Measurements from ENCODE around the gene COL25A1.

Gene COL25A1

DNA sequence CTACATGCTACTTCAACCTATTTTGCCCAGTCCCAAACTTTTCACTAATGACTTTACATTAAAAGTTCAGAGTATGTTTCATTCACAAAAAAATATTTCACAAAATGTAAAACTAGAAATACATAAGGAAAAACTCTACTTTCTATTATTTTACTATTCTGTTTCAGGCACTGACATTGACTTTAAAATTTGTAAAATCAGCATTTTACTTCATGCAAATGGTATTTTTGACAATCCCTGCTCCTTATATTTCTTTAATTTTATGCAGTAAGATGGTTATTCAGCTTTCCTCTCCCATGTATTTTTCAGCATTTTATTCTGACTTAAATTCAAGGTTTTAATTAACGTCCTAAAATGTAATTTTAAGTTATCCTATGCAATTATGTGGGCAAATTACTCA lies 178.5 kb downstream of the COL25A1 start:
- no peak overlapping the region for H3K9ac ChIP-seq
- no peaks in the 10 kb centered on the region for H3K79me2 ChIP-seq
- no peak overlapping the region for H3K4me3 ChIP-seq (ENCODE audit: low read depth, low read length)
- no peaks in the 10 kb centered on the region for H3K27me3 ChIP-seq (ENCODE audit: control insufficient read depth, insufficient read depth, low read length)
- H3K9me3 ChIP-seq (ENCODE audit: control insufficient read depth, low read length) = no peaks in the 10 kb centered on the region
- H3K4me2 ChIP-seq (ENCODE audit: low read length) = no peak overlapping the region
- no peaks in the 10 kb centered on the region for H3K4me1 ChIP-seq
- TF ChIP-seq, protein P1, sequence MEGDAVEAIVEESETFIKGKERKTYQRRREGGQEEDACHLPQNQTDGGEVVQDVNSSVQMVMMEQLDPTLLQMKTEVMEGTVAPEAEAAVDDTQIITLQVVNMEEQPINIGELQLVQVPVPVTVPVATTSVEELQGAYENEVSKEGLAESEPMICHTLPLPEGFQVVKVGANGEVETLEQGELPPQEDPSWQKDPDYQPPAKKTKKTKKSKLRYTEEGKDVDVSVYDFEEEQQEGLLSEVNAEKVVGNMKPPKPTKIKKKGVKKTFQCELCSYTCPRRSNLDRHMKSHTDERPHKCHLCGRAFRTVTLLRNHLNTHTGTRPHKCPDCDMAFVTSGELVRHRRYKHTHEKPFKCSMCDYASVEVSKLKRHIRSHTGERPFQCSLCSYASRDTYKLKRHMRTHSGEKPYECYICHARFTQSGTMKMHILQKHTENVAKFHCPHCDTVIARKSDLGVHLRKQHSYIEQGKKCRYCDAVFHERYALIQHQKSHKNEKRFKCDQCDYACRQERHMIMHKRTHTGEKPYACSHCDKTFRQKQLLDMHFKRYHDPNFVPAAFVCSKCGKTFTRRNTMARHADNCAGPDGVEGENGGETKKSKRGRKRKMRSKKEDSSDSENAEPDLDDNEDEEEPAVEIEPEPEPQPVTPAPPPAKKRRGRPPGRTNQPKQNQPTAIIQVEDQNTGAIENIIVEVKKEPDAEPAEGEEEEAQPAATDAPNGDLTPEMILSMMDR (IDR thresholded peaks at IDR 0.05) = no peak
- no peak overlapping the region for H2AFZ ChIP-seq
- H3K36me3 ChIP-seq (ENCODE audit: control insufficient read depth, insufficient read depth, low read length) = no peaks in the 10 kb centered on the region
- H3K27ac ChIP-seq = no peak overlapping the region

DNA sequence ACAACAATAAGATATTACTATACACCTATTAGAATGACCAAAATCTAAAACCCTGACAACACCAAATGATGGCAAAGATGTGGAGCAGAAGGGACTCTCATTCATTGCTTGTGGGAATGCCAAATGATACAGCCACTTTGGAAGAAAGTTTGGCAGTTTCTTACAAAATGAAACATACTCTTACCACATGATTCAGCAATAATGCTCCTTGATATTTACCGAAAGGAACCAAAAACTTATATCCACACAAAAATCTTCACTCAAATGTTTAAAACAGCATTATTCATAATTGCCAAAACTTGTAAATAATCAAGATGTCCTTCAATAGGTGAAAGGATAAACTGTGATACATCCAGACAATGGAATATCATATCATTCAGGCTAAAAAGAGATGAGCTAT lies 180.9 kb downstream of the COL25A1 start:
- Histone ChIP-seq H3K4me3 (ENCODE audit: low read depth, low read length) (no peak overlapping the region), H3K9me3 (ENCODE audit: control insufficient read depth, low read length) (no peaks in the 10 kb centered on the region), H3K4me2 (ENCODE audit: low read length) (no peak overlapping the region), H3K79me2 (no peaks in the 10 kb centered on the region), H3K4me1 (no peaks in the 10 kb centered on the region), H3K27ac (no peak overlapping the region), H3K9ac (no peak overlapping the region), H2AFZ (no peak overlapping the region), H3K27me3 (ENCODE audit: control insufficient read depth, insufficient read depth, low read length) (no peaks in the 10 kb centered on the region), H3K36me3 (ENCODE audit: control insufficient read depth, insufficient read depth, low read length) (no peaks in the 10 kb centered on the region)
- TF ChIP-seq, protein P1 (IDR thresholded peaks at IDR 0.05) = no peak

DNA sequence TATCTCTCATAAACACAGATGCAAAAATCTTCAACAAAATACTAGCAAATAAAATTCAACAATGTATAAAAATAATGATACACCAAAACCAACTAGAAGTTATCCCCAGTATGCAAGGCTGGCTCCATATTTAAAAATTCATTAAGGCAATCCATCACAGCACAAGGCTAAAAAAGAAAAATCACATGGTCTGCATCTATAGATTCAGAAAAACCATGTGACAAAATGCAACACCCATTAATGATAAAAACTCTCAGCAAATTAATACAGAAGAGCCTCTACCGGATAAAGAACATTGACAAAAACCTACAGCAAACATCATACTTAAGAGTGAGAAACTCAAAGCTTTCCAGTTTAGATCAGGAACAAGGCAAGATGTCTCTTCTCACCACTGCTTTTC lies 182.6 kb downstream of the COL25A1 start:
- Histone ChIP-seq H3K36me3 (ENCODE audit: control insufficient read depth, insufficient read depth, low read length) (no peaks in the 10 kb centered on the region), H3K4me2 (ENCODE audit: low read length) (no peak overlapping the region), H3K27ac (no peak overlapping the region), H3K79me2 (no peaks in the 10 kb centered on the region), H3K4me3 (ENCODE audit: low read depth, low read length) (no peak overlapping the region), H3K4me1 (no peaks in the 10 kb centered on the region), H2AFZ (no peak overlapping the region), H3K27me3 (ENCODE audit: control insufficient read depth, insufficient read depth, low read length) (no peaks in the 10 kb centered on the region), H3K9me3 (ENCODE audit: control insufficient read depth, low read length) (no peaks in the 10 kb centered on the region), H3K9ac (no peak overlapping the region)
- TF ChIP-seq, protein P1 (IDR thresholded peaks at IDR 0.05) = no peak

DNA sequence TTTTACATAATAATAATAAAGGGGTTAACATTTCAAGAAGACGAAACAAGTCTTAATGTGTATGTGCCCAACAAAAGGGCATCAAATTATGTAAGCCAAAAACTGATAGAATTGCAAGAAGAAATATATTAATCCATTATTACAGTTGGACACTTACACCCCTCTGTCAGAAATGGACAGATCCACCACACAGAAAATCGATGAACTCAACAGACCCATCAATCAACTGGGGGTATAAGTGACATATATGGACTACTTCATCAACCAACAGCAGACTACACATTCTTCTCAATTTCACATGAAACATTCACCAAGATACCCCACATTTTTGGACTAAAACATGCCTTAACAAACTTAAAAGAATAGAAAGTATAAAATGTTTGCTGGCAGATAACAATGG lies 183.8 kb downstream of the COL25A1 start:
- no peak overlapping the region for H3K4me2 ChIP-seq (ENCODE audit: low read length)
- H3K79me2 ChIP-seq = no peaks in the 10 kb centered on the region
- no peak overlapping the region for H2AFZ ChIP-seq
- TF ChIP-seq, protein P1 (IDR thresholded peaks at IDR 0.05) = no peak
- no peak overlapping the region for H3K9ac ChIP-seq
- no peaks in the 10 kb centered on the region for H3K27me3 ChIP-seq (ENCODE audit: control insufficient read depth, insufficient read depth, low read length)
- no peaks in the 10 kb centered on the region for H3K4me1 ChIP-seq
- no peak overlapping the region for H3K27ac ChIP-seq
- H3K4me3 ChIP-seq (ENCODE audit: low read depth, low read length) = no peak overlapping the region
- no peaks in the 10 kb centered on the region for H3K36me3 ChIP-seq (ENCODE audit: control insufficient read depth, insufficient read depth, low read length)
- H3K9me3 ChIP-seq (ENCODE audit: control insufficient read depth, low read length) = no peaks in the 10 kb centered on the region

DNA sequence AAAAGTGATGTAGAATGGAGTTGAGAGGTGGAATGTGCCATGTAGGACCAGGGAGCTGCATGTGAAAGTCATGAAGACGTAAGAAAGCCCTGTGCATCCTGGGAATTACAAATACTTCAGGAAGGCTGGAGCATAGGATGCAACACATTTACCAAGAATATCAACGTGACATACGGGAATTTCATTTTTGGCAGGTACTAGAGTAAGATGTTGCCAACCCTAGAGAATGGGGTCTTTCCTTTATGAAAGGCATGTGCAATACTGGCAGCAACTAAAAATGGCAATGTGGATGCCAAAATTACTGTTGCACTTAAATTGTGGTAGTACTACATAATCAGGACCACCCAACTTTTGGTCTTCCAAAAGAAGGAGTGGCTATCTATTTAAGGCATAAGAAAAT lies 188.0 kb downstream of the COL25A1 start:
- Histone ChIP-seq H3K9ac (no peak overlapping the region), H3K79me2 (no peaks in the 10 kb centered on the region), H2AFZ (no peak overlapping the region), H3K27ac (no peak overlapping the region), H3K4me1 (no peaks in the 10 kb centered on the region), H3K4me2 (ENCODE audit: low read length) (no peak overlapping the region), H3K36me3 (ENCODE audit: control insufficient read depth, insufficient read depth, low read length) (no peaks in the 10 kb centered on the region), H3K9me3 (ENCODE audit: control insufficient read depth, low read length) (no peaks in the 10 kb centered on the region), H3K4me3 (ENCODE audit: low read depth, low read length) (no peak overlapping the region), H3K27me3 (ENCODE audit: control insufficient read depth, insufficient read depth, low read length) (no peaks in the 10 kb centered on the region)
- TF ChIP-seq, protein P1 (IDR thresholded peaks at IDR 0.05) = no peak

All from parathyroid adenoma (tissue), 2 donors.